Stimulated activated CD4-positive, alpha-beta T cell treated with anti-CD3 and anti-CD28 coated beads, Interleukin-2, amount 100 ng/mL, for 4 hours (primary cell): ENCODE results near the gene STON2.

Source experiments
- DNase-seq: peaks from one replicate; pipeline ENCODE4 v3.0.0-alpha.2; 2020; ENCODE audit warnings: low read depth

The STON2 gene

GRCh38 chr14:81302638-81303037 is 97.5 kb downstream of the STON2 start:
- DNase-seq: no peak

- DNase-seq: no peak
These were observed 98.3 kb downstream of the STON2 start for GRCh38 chr14:81301813-81302212.

GRCh38 chr14:81301371-81301770 is 98.8 kb downstream of the STON2 start:
- DNase-seq: no peak

GRCh38 chr14:81298911-81299310 is 101.2 kb downstream of the STON2 start:
- DNase-seq: no peak

GRCh38 chr14:81298122-81298521 is 102.0 kb downstream of the STON2 start:
- DNase-seq: no peak

- DNase-seq: no peak
These were observed 103.9 kb downstream of the STON2 start for GRCh38 chr14:81295958-81296923.

GRCh38 chr14:81289516-81289915 is 110.6 kb downstream of the STON2 start:
- no peak for DNase-seq

GRCh38 chr14:81286574-81287370 is 113.4 kb downstream of the STON2 start:
- DNase-seq: no peak

GRCh38 chr14:81285245-81285644 is 114.9 kb downstream of the STON2 start:
- DNase-seq: no peak

GRCh38 chr14:81281332-81281731 is 118.8 kb downstream of the STON2 start:
- no peak for DNase-seq

GRCh38 chr14:81280136-81280791 is 119.9 kb downstream of the STON2 start:
- no peak for DNase-seq

- no peak for DNase-seq
These were observed 123.0 kb downstream of the STON2 start for GRCh38 chr14:81277096-81277495.

- no peak for DNase-seq
These were observed 123.8 kb downstream of the STON2 start for GRCh38 chr14:81276073-81277069.

- no peak for DNase-seq
These were observed 124.6 kb downstream of the STON2 start for GRCh38 chr14:81275305-81276072.

- DNase-seq: no peak
These were observed 126.1 kb downstream of the STON2 start for GRCh38 chr14:81273961-81274575.

GRCh38 chr14:81273521-81273920 is 126.6 kb downstream of the STON2 start:
- no peak for DNase-seq

- no peak for DNase-seq
These were observed 127.8 kb downstream of the STON2 start for GRCh38 chr14:81272317-81272716.

GRCh38 chr14:81269979-81270375 is 130.1 kb downstream of the STON2 start:
- no peak for DNase-seq

- no peak for DNase-seq
These were observed 130.8 kb downstream of the STON2 start for GRCh38 chr14:81269100-81269978.
